GM12801 (cell line): ENCODE measurements around the gene SLC34A1.

Experiments
- CTCF ChIP-seq: IDR thresholded peaks from one replicate; pipeline ENCODE4 v1.5.1; 2011; ENCODE audit warnings: control low read depth; ENCODE audit not compliant: insufficient read length; ENCODE audit errors: extremely low read depth

Gene SLC34A1

GRCh38 chr5:177427919-177428573 lies 43.8 kb downstream of the SLC34A1 start:
- no peak for TF ChIP-seq CTCF

GRCh38 chr5:177428574-177429217 lies 44.5 kb downstream of the SLC34A1 start:
- TF ChIP-seq CTCF: no peak

GRCh38 chr5:177429248-177430040 lies 45.2 kb downstream of the SLC34A1 start:
- TF ChIP-seq CTCF: no peak

- no peak for TF ChIP-seq CTCF
Observed at GRCh38 chr5:177430140-177430951, 46.1 kb downstream of the SLC34A1 start.

- TF ChIP-seq CTCF: no peak
Observed at GRCh38 chr5:177430972-177431316, 46.7 kb downstream of the SLC34A1 start.

- TF ChIP-seq CTCF: no peak
Observed at GRCh38 chr5:177431317-177432142, 47.3 kb downstream of the SLC34A1 start.
